B cell (primary cell): Measurements from ENCODE around the gene DNAI1. TPM values are rescaled to one million over a fixed set of nuclear protein-coding genes. Genes with fewer than 3 reads are reported as not detected.
A peak's percentile ranks its signal among the peaks of the same experiment; 100 is the strongest.

Experiments
- ATAC-seq: fragments of 200-7000 bp; cut with Tn5 transposase; one replicate; pipeline ENCODE4 v1.10.0; 2021; ENCODE audit warnings: low read depth, mild to moderate bottlenecking, moderate number of reproducible peaks, moderate library complexity
- CTCF ChIA-PET: fragments of 350-600 bp; sonication (Branson Sonifier 250); formaldehyde crosslinking; loops from one replicate; lab custom pipeline; 2021; ENCODE audit warnings: antibody characterized with exemption, inconsistent platforms; lab: Charles Lee
- POLR2A ChIA-PET: fragments of 350-600 bp; sonication (Branson Sonifier 250); formaldehyde crosslinking; loops from one replicate; lab custom pipeline; 2021; ENCODE audit warnings: antibody characterized with exemption; lab: Charles Lee
- DNase-seq: peaks from one replicate; pipeline ENCODE4 v3.0.0; 2013
- H2AFZ ChIP-seq: 2 replicates; pipeline ENCODE4 v1.6.1; 2012; ENCODE audit warnings: mild to moderate bottlenecking, low read depth, low read length; ENCODE audit not compliant: insufficient read depth, poor library complexity, severe bottlenecking
- H3K27ac ChIP-seq, 2 donors: 1 replicate in 1 of 2; 2 replicates in 1 of 2; pipeline ENCODE4 v1.5.1; 2012 to 2013; ENCODE audit warnings: low read length in 2 of 2, mild to moderate bottlenecking in 2 of 2, moderate library complexity in 1 of 2
- H3K27me3 ChIP-seq, 4 experiments: fragments of 200-600 bp in 1 of 4; sonication (generic) in 1 of 4; replicated peaks in 1 of 4; 1 replicate in 2 of 4; 2 replicates in 2 of 4; pipeline versions ENCODE4 v1.6.1 to v1.7.0; 2013 to 2016; ENCODE audit warnings: low read length in 3 of 4, mild to moderate bottlenecking in 2 of 4, mixed read lengths in 1 of 4, moderate library complexity in 1 of 4; ENCODE audit not compliant: insufficient read depth in 4 of 4, control insufficient read depth in 3 of 4; ENCODE audit errors: control extremely low read depth in 1 of 4
- H3K36me3 ChIP-seq, 2 experiments: replicated peaks in 1 of 2; 1 replicate in 1 of 2; 2 replicates in 1 of 2; pipeline versions ENCODE4 v1.6.1 to v1.7.1; 2013; ENCODE audit warnings: low read length in 1 of 2; ENCODE audit not compliant: insufficient read depth in 2 of 2, control insufficient read depth in 1 of 2; ENCODE audit errors: control extremely low read depth in 1 of 2, extremely low read depth in 1 of 2
- H3K4me1 ChIP-seq, 2 donors: fragments of 200-600 bp in 1 of 2; sonication (generic) in 1 of 2; 1 replicate in 1 of 2; 2 replicates in 1 of 2; pipeline versions ENCODE4 v1.5.1 to v1.6.1; 2013 to 2017; ENCODE audit warnings: low read length in 2 of 2; ENCODE audit not compliant: control insufficient read depth in 2 of 2, insufficient read depth in 2 of 2
- H3K4me2 ChIP-seq: replicated peaks from 2 replicates; pipeline ENCODE3; 2012; ENCODE audit warnings: mild to moderate bottlenecking, low read depth, low read length; ENCODE audit not compliant: poor library complexity, severe bottlenecking
- H3K4me3 ChIP-seq, 5 experiments: fragments of 200-600 bp in 1 of 5; sonication (generic) in 1 of 5; 1 replicate in 3 of 5; 2 replicates in 2 of 5; pipeline versions ENCODE4 v1.5.1 to v1.7.0; 2011 to 2016; ENCODE audit warnings: low read length in 4 of 5, mild to moderate bottlenecking in 4 of 5, low read depth in 2 of 5, control low read depth in 1 of 5, moderate library complexity in 1 of 5; ENCODE audit not compliant: insufficient read depth in 1 of 5; ENCODE audit errors: control extremely low read depth in 1 of 5, extremely low read depth in 1 of 5
- H3K79me2 ChIP-seq: fragments of 200-600 bp; sonication (generic); one replicate; pipeline ENCODE4 v1.6.0; 2016; ENCODE audit warnings: low read length; ENCODE audit not compliant: control insufficient read depth, insufficient read depth
- H3K9ac ChIP-seq: fragments of 200-600 bp; sonication (generic); 2 replicates; pipeline ENCODE4 v1.6.1; 2017; ENCODE audit warnings: mild to moderate bottlenecking, low read length, moderate library complexity
- H3K9me3 ChIP-seq, 3 donors: one replicate each; pipeline versions ENCODE4 v1.6.1 to v1.7.1; 2013; ENCODE audit warnings: low read length in 2 of 3; ENCODE audit not compliant: control insufficient read depth in 2 of 3, insufficient read depth in 1 of 3; ENCODE audit errors: control extremely low read depth in 1 of 3
- H4K20me1 ChIP-seq: 2 replicates; pipeline ENCODE4 v1.6.0; 2012; ENCODE audit warnings: mild to moderate bottlenecking, low read length; ENCODE audit not compliant: insufficient read depth, control insufficient read depth, poor library complexity, severe bottlenecking
- H3K27ac Mint-ChIP-seq: one replicate; pipeline ENCODE4 v1.8.0; 2021; ENCODE audit warnings: mixed read lengths
- H3K27me3 Mint-ChIP-seq: one replicate; pipeline ENCODE4 v1.8.0; 2021; ENCODE audit warnings: mixed read lengths
- H3K4me1 Mint-ChIP-seq: one replicate; pipeline ENCODE4 v1.8.0; 2021; ENCODE audit warnings: mixed read lengths
- H3K4me3 Mint-ChIP-seq: one replicate; pipeline ENCODE4 v1.8.0; 2021; ENCODE audit warnings: mixed read lengths
- H3K9me3 Mint-ChIP-seq: one replicate; pipeline ENCODE4 v1.8.0; 2022; ENCODE audit warnings: mixed read lengths; ENCODE audit not compliant: insufficient read depth
- EZH2 ChIP-seq: IDR thresholded peaks from 2 replicates; pipeline ENCODE4 v1.6.1; 2012; ENCODE audit warnings: borderline replicate concordance, low read depth, mild to moderate bottlenecking, moderate library complexity, low read length; ENCODE audit not compliant: insufficient read depth, poor library complexity, severe bottlenecking
- WGBS: methylation state at CpG from one replicate; pipeline ENCODE4 v1.1.5; 2013; ENCODE audit warnings: missing lambda C conversion rate; ENCODE audit not compliant: insufficient coverage; 5-methylcytosine and 5-hydroxymethylcytosine counted together
- intact Hi-C: fragments of 100-400 bp; cut with micrococcal nuclease; formaldehyde crosslinking; loops from one replicate; pipeline ENCODE4 v1.10.0; 2022
- polyA plus RNA-seq: library from polyadenylated mRNA; depleted of rRNA; stranded (reverse); fragments of >200 nt; gene quantifications from 2 replicates; pipeline ENCODE4 v1.2.3, GENCODE V29; 2012
- total RNA-seq, 2 donors: library from RNA; stranded (reverse); fragments of 120-200 nt in 1 of 2; gene quantifications; 1 replicate in 1 of 2; 2 replicates in 1 of 2; pipeline versions ENCODE4 v1.2.3 to v1.2.4, GENCODE V29; 2013 to 2022
- TF ChIP-seq, protein P1 (sequence below): fragments of 200-600 bp; IDR thresholded peaks from one replicate; pipeline ENCODE4 v1.8.0; 2022; ENCODE audit warnings: antibody characterized with exemption, mild to moderate bottlenecking

The DNAI1 gene
- total and polyA plus RNA-seq, 2 donors (not counting 1 experiment from before 2014, with no cell fraction given) = not detected

DNA sequence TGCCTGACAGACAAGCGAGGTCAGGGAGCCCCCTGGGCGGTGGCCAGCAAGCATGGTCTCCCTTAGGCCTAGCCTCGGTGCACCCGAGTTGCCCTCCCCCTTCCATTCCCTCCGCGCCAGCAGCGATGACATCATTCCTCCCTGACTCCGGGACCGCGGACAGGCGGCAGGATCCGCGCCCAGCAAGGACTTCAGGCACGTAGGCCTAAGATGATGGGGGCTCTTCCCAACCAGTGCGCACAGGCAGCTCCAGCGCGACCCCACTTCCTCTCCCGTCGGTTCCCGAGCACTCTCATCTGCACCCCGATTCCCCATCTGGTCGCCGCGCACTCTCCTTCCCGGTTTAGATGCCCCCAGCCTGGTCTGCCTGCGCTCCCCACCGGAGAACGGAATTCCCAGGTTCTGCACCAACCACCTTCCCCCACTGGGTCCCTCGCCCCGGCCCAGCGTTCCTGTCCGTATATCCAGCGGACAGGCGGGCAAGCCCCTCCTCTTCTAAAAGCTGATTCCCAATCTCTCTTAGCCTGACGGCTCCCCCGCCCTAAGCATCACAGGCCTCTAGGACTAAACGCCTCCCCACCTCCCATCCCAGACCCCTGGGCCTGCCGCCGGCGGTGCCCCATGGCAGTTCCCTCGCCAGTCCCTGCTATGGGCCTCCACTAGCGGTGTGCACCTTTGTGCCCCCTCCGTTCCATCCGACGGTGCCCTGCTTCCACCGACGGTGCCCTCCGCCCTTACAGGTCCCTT is 1.2 kb upstream of the DNAI1 start:
- no peak overlapping the region for H3K27ac ChIP-seq
- Mint-ChIP-seq H3K27ac (peak overlapping the region; percentile 79), H3K9me3 (no peaks in the 10 kb centered on the region), H3K4me1 (peaks cover 35% of the 10 kb centered on the region), H3K4me3 (peak overlapping the region; percentile 96), H3K27me3 (peaks cover 13% of the 10 kb centered on the region)
- H3K4me1 ChIP-seq = peaks cover 14 to 24% of the 10 kb centered on the region in 2 donors
- WGBS = 40% methylated on average over 47 of the region's 48 CpGs
- intact Hi-C loops = loop anchor here (1.0 to 10.0 kb wide), 10 partner anchors 45 to 1270 kb away; partner anchors contain the start of genes KIF24, MYORG, NUDT2 and RPP25L
- H3K4me3 ChIP-seq = peak overlapping the region; percentile 28 to 76 (median 58)
- peaks cover 47% of the 10 kb centered on the region for H3K79me2 ChIP-seq
- TF ChIP-seq EZH2 = no peak
- TF ChIP-seq, protein P1, sequence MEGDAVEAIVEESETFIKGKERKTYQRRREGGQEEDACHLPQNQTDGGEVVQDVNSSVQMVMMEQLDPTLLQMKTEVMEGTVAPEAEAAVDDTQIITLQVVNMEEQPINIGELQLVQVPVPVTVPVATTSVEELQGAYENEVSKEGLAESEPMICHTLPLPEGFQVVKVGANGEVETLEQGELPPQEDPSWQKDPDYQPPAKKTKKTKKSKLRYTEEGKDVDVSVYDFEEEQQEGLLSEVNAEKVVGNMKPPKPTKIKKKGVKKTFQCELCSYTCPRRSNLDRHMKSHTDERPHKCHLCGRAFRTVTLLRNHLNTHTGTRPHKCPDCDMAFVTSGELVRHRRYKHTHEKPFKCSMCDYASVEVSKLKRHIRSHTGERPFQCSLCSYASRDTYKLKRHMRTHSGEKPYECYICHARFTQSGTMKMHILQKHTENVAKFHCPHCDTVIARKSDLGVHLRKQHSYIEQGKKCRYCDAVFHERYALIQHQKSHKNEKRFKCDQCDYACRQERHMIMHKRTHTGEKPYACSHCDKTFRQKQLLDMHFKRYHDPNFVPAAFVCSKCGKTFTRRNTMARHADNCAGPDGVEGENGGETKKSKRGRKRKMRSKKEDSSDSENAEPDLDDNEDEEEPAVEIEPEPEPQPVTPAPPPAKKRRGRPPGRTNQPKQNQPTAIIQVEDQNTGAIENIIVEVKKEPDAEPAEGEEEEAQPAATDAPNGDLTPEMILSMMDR = no peak
- H3K36me3 ChIP-seq = no peaks in the 10 kb centered on the region
- CTCF ChIA-PET = interaction anchor here (1.5 kb wide), 1 partner anchor 176 kb away, joined by 7 read pairs; no protein-coding TSS in a partner anchor
- H4K20me1 ChIP-seq = peaks cover 47% of the 10 kb centered on the region
- H3K4me2 ChIP-seq = peak overlapping the region; percentile 94
- ATAC-seq (no peak), DNase-seq (peak; percentile 44)
- peak overlapping the region; percentile 78 for H2AFZ ChIP-seq
- POLR2A ChIA-PET = no interaction called here
- peaks cover 0 to 4% (median 0%) of the 10 kb centered on the region in 3 donors for H3K9me3 ChIP-seq
- peaks cover 0 to 9% (median 4%) of the 10 kb centered on the region in 4 experiments for H3K27me3 ChIP-seq
- peak overlapping the region; percentile 65 for H3K9ac ChIP-seq

GRCh38 chr9:34458959-34459340 is 345 bp downstream of the DNAI1 start:
- ChIA-PET POLR2A (interaction anchor here (0.6 kb wide), 1 partner anchor 78 kb away, joined by 6 read pairs; no protein-coding TSS in a partner anchor), CTCF (interaction anchor here (0.7 to 1.0 kb wide), 2 partner anchors 42 to 65 kb away, joined by 3 to 4 read pairs; no protein-coding TSS in a partner anchor)
- no peak for ATAC-seq
- no peaks in the 10 kb centered on the region for H3K9me3 Mint-ChIP-seq
- Histone ChIP-seq H3K79me2 (peaks cover 32% of the 10 kb centered on the region), H3K36me3 (no peaks in the 10 kb centered on the region), H4K20me1 (peaks cover 31% of the 10 kb centered on the region), H3K4me2 (peak overlapping the region; percentile 94), H3K9me3 (peaks cover 0 to 4% (median 0%) of the 10 kb centered on the region in 3 donors), H3K4me3 (peak overlapping the region; percentile 3 to 46 (median 42)), H3K9ac (peak overlapping the region; percentile 47), H3K27ac (no peak overlapping the region), H3K27me3 (peaks cover 0 to 9% (median 4%) of the 10 kb centered on the region in 4 experiments), H3K4me1 (peaks cover 14 to 24% of the 10 kb centered on the region in 2 donors), H2AFZ (peak overlapping the region; percentile 48)
- H3K4me3 Mint-ChIP-seq = peak overlapping the region; percentile 96
- intact Hi-C loops = loop anchor here (1.0 to 10.0 kb wide), 10 partner anchors 43 to 1268 kb away; partner anchors contain the start of genes KIF24, MYORG, NUDT2 and RPP25L
- H3K4me1 Mint-ChIP-seq = peaks cover 35% of the 10 kb centered on the region
- WGBS = 28% methylated on average over 11 of the region's 11 CpGs
- peak overlapping the region; percentile 1 for H3K27ac Mint-ChIP-seq
- no peak for DNase-seq
- peaks cover 14% of the 10 kb centered on the region for H3K27me3 Mint-ChIP-seq
- TF ChIP-seq EZH2 = no peak
- TF ChIP-seq, protein P1 = no peak
